Activated CD8-positive, alpha-beta memory T cell treated with anti-CD3 and anti-CD28 coated beads for 48 hours (primary cell): ENCODE results near the gene DHTKD1.
A peak's percentile ranks its signal among the peaks of the same experiment; 100 is the strongest.
"Not testable (repeated sequence)": the region's sequence is repeated elsewhere in the genome, so short reads cannot be mapped to it uniquely, and the experiment has no call there.

ENCODE experiments used
- DNase-seq, 3 experiments: peaks; one replicate each; pipeline ENCODE4 v3.0.0-alpha.2; 2020; ENCODE audit warnings: low read depth in 2 of 3, low spot score in 2 of 3

The DHTKD1 gene

GRCh38 chr10:12063483-12063818, 5.3 kb upstream of the DHTKD1 start:
- no peak for DNase-seq

- DNase-seq: no peak
Measured at GRCh38 chr10:12067336-12067735, 1.4 kb upstream of the DHTKD1 start.

GRCh38 chr10:12071441-12071840, 2.7 kb downstream of the DHTKD1 start:
- not testable (repeated sequence) for DNase-seq

GRCh38 chr10:12073526-12073925, 4.8 kb downstream of the DHTKD1 start:
- no peak for DNase-seq

- no peak for DNase-seq
Measured at GRCh38 chr10:12077580-12078180, 8.9 kb downstream of the DHTKD1 start.

GRCh38 chr10:12081470-12081869, 12.7 kb downstream of the DHTKD1 start:
- no peak for DNase-seq

- DNase-seq: no peak
Measured at GRCh38 chr10:12081879-12082557, 13.3 kb downstream of the DHTKD1 start.

GRCh38 chr10:12088919-12089318, 20.2 kb downstream of the DHTKD1 start:
- DNase-seq: no peak

- DNase-seq: no peak
Measured at GRCh38 chr10:12091421-12091820, 22.7 kb downstream of the DHTKD1 start.

GRCh38 chr10:12097361-12097760, 28.6 kb downstream of the DHTKD1 start:
- not testable (repeated sequence) for DNase-seq

GRCh38 chr10:12097791-12098190, 29.0 kb downstream of the DHTKD1 start:
- no peak for DNase-seq

- no peak for DNase-seq
Measured at GRCh38 chr10:12098966-12099365, 30.2 kb downstream of the DHTKD1 start.

- no peak for DNase-seq
Measured at GRCh38 chr10:12103802-12104201, 35.0 kb downstream of the DHTKD1 start.

- no peak for DNase-seq
Measured at GRCh38 chr10:12107781-12108180, 39.0 kb downstream of the DHTKD1 start.

GRCh38 chr10:12109286-12109685, 40.5 kb downstream of the DHTKD1 start:
- no peak for DNase-seq

- no peak for DNase-seq
Measured at GRCh38 chr10:12111528-12111927, 42.8 kb downstream of the DHTKD1 start.

- no peak for DNase-seq
Measured at GRCh38 chr10:12113627-12114026, 44.9 kb downstream of the DHTKD1 start.

GRCh38 chr10:12121673-12122072, 52.9 kb downstream of the DHTKD1 start:
- DNase-seq: no peak

GRCh38 chr10:12129222-12130111, 60.7 kb downstream of the DHTKD1 start, which contains the start of gene SEC61A2:
SEC61A2 (plus strand) TSS chr10:12129677; CDS start chr10:12129788, 111 bp downstream.
- DNase-seq: peak; percentile 96

GRCh38 chr10:12130237-12130872, 61.6 kb downstream of the DHTKD1 start:
- no peak for DNase-seq

GRCh38 chr10:12135631-12136030, 66.9 kb downstream of the DHTKD1 start:
- DNase-seq: no peak
